ENCODE data around the gene BCL11A.

The BCL11A gene

DNA sequence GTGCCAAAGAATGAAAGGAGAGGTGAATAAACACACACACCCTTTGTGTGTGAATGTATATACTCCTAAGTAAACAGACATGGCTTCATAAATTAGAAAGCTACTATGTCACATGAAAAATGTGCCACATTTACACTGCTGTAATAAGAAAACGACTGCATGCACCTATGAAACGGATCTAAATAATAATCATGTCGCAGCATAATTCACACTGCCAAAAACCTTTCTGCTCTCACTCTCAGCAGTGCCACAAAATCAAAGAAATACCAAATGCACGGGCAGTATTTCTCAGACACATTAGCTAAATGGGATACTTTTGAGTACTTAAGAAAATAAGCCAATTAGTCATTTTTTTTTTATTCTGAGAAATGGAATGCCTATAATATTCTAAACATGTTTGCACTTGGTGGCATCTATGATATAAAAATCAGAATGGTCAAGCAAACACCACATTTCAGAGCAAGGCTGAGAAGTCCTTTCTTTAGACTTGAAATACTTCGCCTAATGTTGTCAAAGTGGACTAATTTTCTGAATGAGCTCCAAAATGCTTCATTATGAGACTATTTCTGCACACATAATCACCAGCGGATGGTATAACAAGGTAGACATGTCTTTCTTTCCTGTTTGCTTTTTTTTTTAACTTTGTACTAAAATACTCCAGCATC is 6.6 kb downstream of the BCL11A start:
- FAIRE-seq (peak; percentile 60), DNase-seq (ENCODE audit: insufficient read length, low spot score) (no peak)
- TF ChIP-seq, protein P1, sequence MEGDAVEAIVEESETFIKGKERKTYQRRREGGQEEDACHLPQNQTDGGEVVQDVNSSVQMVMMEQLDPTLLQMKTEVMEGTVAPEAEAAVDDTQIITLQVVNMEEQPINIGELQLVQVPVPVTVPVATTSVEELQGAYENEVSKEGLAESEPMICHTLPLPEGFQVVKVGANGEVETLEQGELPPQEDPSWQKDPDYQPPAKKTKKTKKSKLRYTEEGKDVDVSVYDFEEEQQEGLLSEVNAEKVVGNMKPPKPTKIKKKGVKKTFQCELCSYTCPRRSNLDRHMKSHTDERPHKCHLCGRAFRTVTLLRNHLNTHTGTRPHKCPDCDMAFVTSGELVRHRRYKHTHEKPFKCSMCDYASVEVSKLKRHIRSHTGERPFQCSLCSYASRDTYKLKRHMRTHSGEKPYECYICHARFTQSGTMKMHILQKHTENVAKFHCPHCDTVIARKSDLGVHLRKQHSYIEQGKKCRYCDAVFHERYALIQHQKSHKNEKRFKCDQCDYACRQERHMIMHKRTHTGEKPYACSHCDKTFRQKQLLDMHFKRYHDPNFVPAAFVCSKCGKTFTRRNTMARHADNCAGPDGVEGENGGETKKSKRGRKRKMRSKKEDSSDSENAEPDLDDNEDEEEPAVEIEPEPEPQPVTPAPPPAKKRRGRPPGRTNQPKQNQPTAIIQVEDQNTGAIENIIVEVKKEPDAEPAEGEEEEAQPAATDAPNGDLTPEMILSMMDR (IDR thresholded peaks at IDR 0.05; ENCODE audit: insufficient read depth, missing control alignments): no peak

- FAIRE-seq (no peak), DNase-seq (ENCODE audit: insufficient read length, low spot score) (no peak)
- TF ChIP-seq, protein P1 (IDR thresholded peaks at IDR 0.05; ENCODE audit: insufficient read depth, missing control alignments): no peak
Observed at GRCh38 chr2:60544954-60545560, 8.4 kb downstream of the BCL11A start.

- DNase-seq (ENCODE audit: insufficient read length, low spot score) (no peak), FAIRE-seq (peak; percentile 78)
- TF ChIP-seq, protein P1 (IDR thresholded peaks at IDR 0.05; ENCODE audit: insufficient read depth, missing control alignments): no peak
Observed at GRCh38 chr2:60544062-60544461, 9.4 kb downstream of the BCL11A start.

- FAIRE-seq (no peak), DNase-seq (ENCODE audit: insufficient read length, low spot score) (no peak)
- TF ChIP-seq, protein P1 (IDR thresholded peaks at IDR 0.05; ENCODE audit: insufficient read depth, missing control alignments): no peak
Observed at GRCh38 chr2:60541056-60541651, 12.3 kb downstream of the BCL11A start.

GRCh38 chr2:60540074-60540473 is 13.4 kb downstream of the BCL11A start:
- DNase-seq (ENCODE audit: insufficient read length, low spot score): no peak
- no peak for FAIRE-seq
- TF ChIP-seq, protein P1 (IDR thresholded peaks at IDR 0.05; ENCODE audit: insufficient read depth, missing control alignments): no peak

DNA sequence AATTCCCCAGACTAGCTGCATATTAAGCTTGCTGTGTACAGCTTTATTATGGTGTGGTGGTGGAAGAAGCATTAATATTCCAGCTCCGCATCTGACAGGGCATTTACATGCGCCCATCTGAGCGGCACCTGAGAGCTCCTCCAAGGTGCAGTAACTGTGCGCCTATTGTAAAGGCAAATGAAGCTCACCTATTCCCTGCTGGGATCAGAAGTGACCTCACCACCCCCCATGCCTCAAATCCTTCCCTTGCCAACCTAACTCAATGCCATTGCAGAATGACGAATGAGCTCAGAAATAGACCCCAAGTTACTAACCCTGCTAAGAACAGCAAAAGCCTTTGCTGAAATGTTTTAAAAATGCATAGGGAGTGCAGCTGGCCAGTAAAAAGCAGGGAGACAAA is 14.3 kb downstream of the BCL11A start:
- DNase-seq (ENCODE audit: insufficient read length, low spot score) (no peak), FAIRE-seq (no peak)
- TF ChIP-seq, protein P1 (IDR thresholded peaks at IDR 0.05; ENCODE audit: insufficient read depth, missing control alignments): no peak

DNA sequence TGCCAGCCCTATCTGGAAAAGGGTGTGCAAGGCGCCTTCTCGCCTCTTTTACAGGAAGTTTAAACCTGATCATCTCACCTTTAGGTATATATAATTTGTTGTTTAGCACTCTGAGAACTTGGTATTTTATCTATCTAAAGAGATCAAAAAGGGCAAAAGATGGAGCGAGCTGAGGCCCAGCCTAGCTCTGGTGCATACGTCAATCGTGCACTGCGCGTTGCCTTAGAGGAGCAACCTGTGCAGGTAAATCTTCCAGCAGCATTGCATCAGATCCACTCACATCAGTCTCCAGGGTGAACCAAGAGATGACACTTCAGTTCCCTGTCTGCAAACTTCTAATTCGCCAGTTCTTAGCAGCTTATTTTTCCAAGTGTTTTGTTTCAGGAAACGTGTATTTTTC is 15.4 kb downstream of the BCL11A start:
- no peak for FAIRE-seq
- no peak for DNase-seq (ENCODE audit: insufficient read length, low spot score)
- TF ChIP-seq, protein P1 (IDR thresholded peaks at IDR 0.05; ENCODE audit: insufficient read depth, missing control alignments): no peak
